Fibroblast of pulmonary artery (primary cell): Measurements from ENCODE around the gene CLTB.

Source experiments
- DNase-seq: peaks from one replicate; pipeline ENCODE4 v3.0.0-alpha.2; 2010; ENCODE audit warnings: low read depth
- H3K4me3 ChIP-seq: replicated peaks from 2 replicates; pipeline ENCODE4 v1.5.1; 2011; ENCODE audit warnings: low read depth, mild to moderate bottlenecking, control low read depth, low read length, moderate library complexity
- CTCF ChIP-seq: IDR thresholded peaks from 2 replicates; pipeline ENCODE4 v1.5.1; 2011; ENCODE audit warnings: mild to moderate bottlenecking, control low read depth, low read length, inconsistent platforms; ENCODE audit errors: missing control alignments

The CLTB gene

GRCh38 chr5:176415952-176416924 is at the start of gene CLTB:
Gene CLTB, minus strand, starts transcription at chr5:176416539. Its CDS starts 176 bp downstream, at chr5:176416363.
- peak; percentile 80 for DNase-seq
- peak; percentile 11 for TF ChIP-seq CTCF
- H3K4me3 ChIP-seq = peak within 1 kb of the TSS; percentile 76

- no peak overlapping the region for H3K4me3 ChIP-seq
Measured at GRCh38 chr5:176463113-176463764, 46.9 kb upstream of the CLTB start.

GRCh38 chr5:176461349-176461748 is 45.0 kb upstream of the CLTB start:
- TF ChIP-seq CTCF = no peak
- no peak overlapping the region for H3K4me3 ChIP-seq
- no peak for DNase-seq

More at GRCh38 chr5:176463113-176463764, 46.9 kb upstream of the CLTB start:
- TF ChIP-seq CTCF = no peak
- DNase-seq = no peak

DNA sequence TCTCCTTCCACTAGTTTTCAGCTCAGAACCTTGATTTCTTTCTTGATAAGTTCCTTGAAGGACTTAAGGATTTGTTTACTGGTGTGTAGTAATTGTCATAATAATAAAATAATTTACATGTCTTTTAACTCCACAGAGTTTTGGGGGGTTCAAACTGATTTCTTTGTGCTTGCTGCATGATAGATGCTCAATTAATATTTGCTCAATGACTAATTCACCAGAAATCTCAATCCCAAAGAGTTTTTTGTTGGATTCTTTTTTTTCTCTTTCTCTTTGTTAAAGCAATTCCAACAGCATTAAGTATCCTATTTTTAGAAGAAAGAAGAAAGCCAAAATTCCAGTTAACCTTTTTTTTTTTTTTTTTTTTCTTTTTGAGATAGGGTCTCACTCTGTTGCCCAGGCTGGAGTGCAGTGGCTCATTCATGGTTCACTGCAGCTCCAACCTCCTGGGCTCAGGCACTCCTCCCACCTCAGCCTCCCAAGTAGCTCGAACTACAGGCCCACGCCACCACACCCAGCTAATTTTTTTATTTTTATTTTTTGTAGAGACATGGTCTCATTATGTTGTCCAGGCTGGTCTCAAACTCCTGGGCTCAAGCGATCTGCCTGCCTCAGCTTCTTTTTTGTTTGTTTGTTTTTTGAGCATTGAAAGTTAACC is 42.7 kb upstream of the CLTB start:
- DNase-seq = no peak
- H3K4me3 ChIP-seq = no peak overlapping the region
- no peak for TF ChIP-seq CTCF

GRCh38 chr5:176454724-176455394 is 38.5 kb upstream of the CLTB start:
- no peak for DNase-seq
- no peak for TF ChIP-seq CTCF
- no peak overlapping the region for H3K4me3 ChIP-seq

- no peak for DNase-seq
- no peak overlapping the region for H3K4me3 ChIP-seq
- TF ChIP-seq CTCF = no peak
Measured at GRCh38 chr5:176450077-176450476, 33.7 kb upstream of the CLTB start.
